NCI-H128 (cell line): ENCODE measurements around the gene BTBD8.
"Not testable (repeated sequence)": the region's sequence is repeated elsewhere in the genome, so short reads cannot be mapped to it uniquely, and the experiment has no call there.

Source experiments
- DNase-seq: peaks from one replicate; lab custom pipeline; 2025; ENCODE audit not compliant: unreplicated experiment; lab: John Stamatoyannopoulos, UW

The BTBD8 gene

GRCh38 chr1:92080128-92080985, at the start of gene BTBD8:
TSS of gene BTBD8 (plus strand) at chr1:92080345. CDS start at chr1:92080572, 227 bp downstream.
- DNase-seq, result peak; percentile 48

- DNase-seq, result no peak
Observed at GRCh38 chr1:92030656-92031107, 49.5 kb upstream of the BTBD8 start.

- no peak for DNase-seq
Observed at GRCh38 chr1:92031281-92032110, 48.6 kb upstream of the BTBD8 start.

- DNase-seq, result no peak
Observed at GRCh38 chr1:92037400-92037799, 42.7 kb upstream of the BTBD8 start.

- DNase-seq, result no peak
Observed at GRCh38 chr1:92038695-92039346, 41.3 kb upstream of the BTBD8 start.

GRCh38 chr1:92040971-92041370, 39.2 kb upstream of the BTBD8 start:
- DNase-seq, result no peak

GRCh38 chr1:92043621-92044020, 36.5 kb upstream of the BTBD8 start:
- DNase-seq, result no peak

GRCh38 chr1:92045766-92046495, 34.2 kb upstream of the BTBD8 start:
- DNase-seq, result no peak

- no peak for DNase-seq
Observed at GRCh38 chr1:92051948-92052347, 28.2 kb upstream of the BTBD8 start.

GRCh38 chr1:92065042-92065441, 15.1 kb upstream of the BTBD8 start:
- DNase-seq, result no peak

GRCh38 chr1:92066321-92066720, 13.8 kb upstream of the BTBD8 start:
- DNase-seq, result no peak

GRCh38 chr1:92070892-92071291, 9.3 kb upstream of the BTBD8 start:
- no peak for DNase-seq

GRCh38 chr1:92074446-92074845, 5.7 kb upstream of the BTBD8 start:
- DNase-seq, result not testable (repeated sequence)

GRCh38 chr1:92075311-92075710, 4.8 kb upstream of the BTBD8 start, which contains the start of gene SETSIP:
TSS of gene SETSIP (minus strand) at chr1:92075411. CDS start at chr1:92075411, 0 bp downstream.
- no peak for DNase-seq

- no peak for DNase-seq
Observed at GRCh38 chr1:92076363-92076762, 3.8 kb upstream of the BTBD8 start.

GRCh38 chr1:92078077-92078476, 2.1 kb upstream of the BTBD8 start:
- not testable (repeated sequence) for DNase-seq

GRCh38 chr1:92079441-92079840, 704 bp upstream of the BTBD8 start:
- DNase-seq, result no peak

GRCh38 chr1:92081031-92081430, 886 bp downstream of the BTBD8 start:
- DNase-seq, result no peak

- DNase-seq, result no peak
Observed at GRCh38 chr1:92084651-92085050, 4.5 kb downstream of the BTBD8 start.

- no peak for DNase-seq
Observed at GRCh38 chr1:92085727-92086126, 5.6 kb downstream of the BTBD8 start.

GRCh38 chr1:92087542-92087941, 7.4 kb downstream of the BTBD8 start:
- DNase-seq, result peak; percentile 28
